ENCODE results near the gene DRC1.
"Not testable (repeated sequence)": the region's sequence is repeated elsewhere in the genome, so short reads cannot be mapped to it uniquely, and the experiment has no call there.

DNA sequence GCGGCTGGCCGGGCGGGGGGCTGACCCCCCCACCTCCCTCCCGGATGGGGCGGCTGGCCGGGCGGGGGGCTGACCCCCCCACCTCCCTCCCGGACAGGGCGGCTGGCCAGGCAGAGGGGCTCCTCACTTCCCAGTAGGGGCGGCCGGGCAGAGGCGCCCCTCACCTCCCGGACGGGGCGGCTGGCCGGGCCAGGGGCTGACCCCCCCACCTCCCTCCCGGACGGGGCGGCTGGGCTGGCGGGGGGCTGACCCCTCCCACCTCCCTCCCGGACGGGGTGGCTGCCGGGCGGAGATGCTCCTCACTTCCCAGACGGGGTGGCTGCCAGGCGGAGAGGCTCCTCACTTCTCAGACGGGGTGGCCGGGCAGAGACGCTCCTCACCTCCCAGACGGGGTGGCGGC is 30.8 kb upstream of the DRC1 start:
- TF ChIP-seq, protein P1, sequence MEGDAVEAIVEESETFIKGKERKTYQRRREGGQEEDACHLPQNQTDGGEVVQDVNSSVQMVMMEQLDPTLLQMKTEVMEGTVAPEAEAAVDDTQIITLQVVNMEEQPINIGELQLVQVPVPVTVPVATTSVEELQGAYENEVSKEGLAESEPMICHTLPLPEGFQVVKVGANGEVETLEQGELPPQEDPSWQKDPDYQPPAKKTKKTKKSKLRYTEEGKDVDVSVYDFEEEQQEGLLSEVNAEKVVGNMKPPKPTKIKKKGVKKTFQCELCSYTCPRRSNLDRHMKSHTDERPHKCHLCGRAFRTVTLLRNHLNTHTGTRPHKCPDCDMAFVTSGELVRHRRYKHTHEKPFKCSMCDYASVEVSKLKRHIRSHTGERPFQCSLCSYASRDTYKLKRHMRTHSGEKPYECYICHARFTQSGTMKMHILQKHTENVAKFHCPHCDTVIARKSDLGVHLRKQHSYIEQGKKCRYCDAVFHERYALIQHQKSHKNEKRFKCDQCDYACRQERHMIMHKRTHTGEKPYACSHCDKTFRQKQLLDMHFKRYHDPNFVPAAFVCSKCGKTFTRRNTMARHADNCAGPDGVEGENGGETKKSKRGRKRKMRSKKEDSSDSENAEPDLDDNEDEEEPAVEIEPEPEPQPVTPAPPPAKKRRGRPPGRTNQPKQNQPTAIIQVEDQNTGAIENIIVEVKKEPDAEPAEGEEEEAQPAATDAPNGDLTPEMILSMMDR (IDR thresholded peaks at IDR 0.05; ENCODE audit: low read length), result not testable (repeated sequence)
- TF ChIP-seq EZH2 (optimal IDR thresholded peaks at IDR 0.05; ENCODE audit: low read depth, low read length), result not testable (repeated sequence)
